Measurements from ENCODE around the gene MB.

MB gene

GRCh38 chr22:35616043-35616442 lies 1.1 kb downstream of the MB start:
- TF ChIP-seq CTCF (IDR thresholded peaks at IDR 0.05; ENCODE audit: insufficient read depth, low read depth, low read length, missing control alignments) = no peak
- no peak overlapping the region for H3K4me3 ChIP-seq (ENCODE audit: low read length)
- DNase-seq (ENCODE audit: low read depth) = no peak

GRCh38 chr22:35615156-35615555 lies 2.0 kb downstream of the MB start:
- peak; percentile 55 for DNase-seq (ENCODE audit: low read depth)
- no peak for TF ChIP-seq CTCF (IDR thresholded peaks at IDR 0.05; ENCODE audit: insufficient read depth, low read depth, low read length, missing control alignments)
- no peak overlapping the region for H3K4me3 ChIP-seq (ENCODE audit: low read length)

- H3K4me3 ChIP-seq (ENCODE audit: low read length) = no peak overlapping the region
- no peak for DNase-seq (ENCODE audit: low read depth)
- no peak for TF ChIP-seq CTCF (IDR thresholded peaks at IDR 0.05; ENCODE audit: insufficient read depth, low read depth, low read length, missing control alignments)
These were observed 2.7 kb downstream of the MB start for GRCh38 chr22:35614404-35614803.

- TF ChIP-seq CTCF (IDR thresholded peaks at IDR 0.05; ENCODE audit: insufficient read depth, low read depth, low read length, missing control alignments) = no peak
- H3K4me3 ChIP-seq (ENCODE audit: low read length) = no peak overlapping the region
- DNase-seq (ENCODE audit: low read depth) = no peak
These were observed 4.2 kb downstream of the MB start for GRCh38 chr22:35612903-35613302.

GRCh38 chr22:35611891-35612576 lies 5.1 kb downstream of the MB start:
- no peak overlapping the region for H3K4me3 ChIP-seq (ENCODE audit: low read length)
- DNase-seq (ENCODE audit: low read depth) = no peak

GRCh38 chr22:35611200-35611890 lies 5.8 kb downstream of the MB start:
- H3K4me3 ChIP-seq (ENCODE audit: low read length) = no peak overlapping the region
- no peak for TF ChIP-seq CTCF (IDR thresholded peaks at IDR 0.05; ENCODE audit: insufficient read depth, low read depth, low read length, missing control alignments)
- no peak for DNase-seq (ENCODE audit: low read depth)

More at GRCh38 chr22:35611891-35612576, 5.1 kb downstream of the MB start:
- TF ChIP-seq CTCF (IDR thresholded peaks at IDR 0.05; ENCODE audit: insufficient read depth, low read depth, low read length, missing control alignments) = no peak

Measured in epithelial cell of esophagus (primary cell).